GM19372 (cell line): ENCODE data around the gene NCMAP.
A peak's percentile ranks its signal among the peaks of the same experiment; 100 is the strongest.

ENCODE experiments used
- ATAC-seq: cut with Tn5 transposase; IDR thresholded peaks from one replicate; pipeline ENCODE4 v1.9.1; 2021; ENCODE audit warnings: mild to moderate bottlenecking, low read depth, moderate library complexity; ENCODE audit not compliant: unreplicated experiment

Gene NCMAP

GRCh38 chr1:24609949-24610517 is 54.1 kb downstream of the NCMAP start:
- ATAC-seq: no peak

- no peak for ATAC-seq
Measured at GRCh38 chr1:24619376-24619775, 63.5 kb downstream of the NCMAP start.

DNA sequence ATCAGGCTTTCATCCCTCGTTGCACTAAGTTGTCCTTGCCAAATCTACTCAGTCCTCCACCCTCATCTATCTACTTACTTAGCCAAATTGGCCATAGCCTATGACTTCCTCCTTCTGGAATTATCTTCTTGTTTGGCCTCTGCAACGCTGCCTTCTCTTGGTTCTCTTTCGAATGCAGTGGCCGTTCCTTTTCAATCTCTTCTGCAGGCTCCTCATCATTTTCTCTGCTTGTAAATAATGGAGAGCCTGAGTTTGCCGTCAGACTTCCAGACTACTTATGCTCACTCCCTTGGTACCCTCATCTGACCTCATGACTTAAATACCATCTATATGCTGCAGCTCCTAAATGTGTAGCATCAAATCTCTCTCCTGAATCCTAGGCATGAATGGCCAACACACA is 64.8 kb downstream of the NCMAP start:
- no peak for ATAC-seq

DNA sequence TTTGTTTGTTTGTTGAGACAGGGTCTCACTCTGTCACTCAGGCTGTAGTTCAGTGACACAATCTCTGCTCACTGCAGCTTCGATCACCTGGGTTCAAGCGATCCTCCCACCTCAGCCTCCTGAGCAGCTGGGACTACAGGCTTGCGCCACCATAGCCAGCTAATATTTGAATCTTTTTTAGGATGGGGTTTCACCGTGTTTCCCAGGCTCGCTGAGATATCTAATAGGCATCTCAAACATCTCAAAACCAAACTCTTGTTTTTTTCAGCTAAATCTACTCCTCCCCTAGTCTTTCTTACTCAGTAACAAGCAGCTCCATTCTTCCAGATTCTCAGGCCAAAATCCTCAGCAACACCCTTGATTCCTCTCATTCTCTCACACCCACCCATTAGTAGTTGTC is 65.2 kb downstream of the NCMAP start:
- ATAC-seq: no peak

- ATAC-seq: no peak
Measured at GRCh38 chr1:24622218-24622617, 66.3 kb downstream of the NCMAP start.

- no peak for ATAC-seq
Measured at GRCh38 chr1:24632832-24633175, 76.9 kb downstream of the NCMAP start.

GRCh38 chr1:24635195-24635843 is 79.4 kb downstream of the NCMAP start:
- ATAC-seq: no peak

DNA sequence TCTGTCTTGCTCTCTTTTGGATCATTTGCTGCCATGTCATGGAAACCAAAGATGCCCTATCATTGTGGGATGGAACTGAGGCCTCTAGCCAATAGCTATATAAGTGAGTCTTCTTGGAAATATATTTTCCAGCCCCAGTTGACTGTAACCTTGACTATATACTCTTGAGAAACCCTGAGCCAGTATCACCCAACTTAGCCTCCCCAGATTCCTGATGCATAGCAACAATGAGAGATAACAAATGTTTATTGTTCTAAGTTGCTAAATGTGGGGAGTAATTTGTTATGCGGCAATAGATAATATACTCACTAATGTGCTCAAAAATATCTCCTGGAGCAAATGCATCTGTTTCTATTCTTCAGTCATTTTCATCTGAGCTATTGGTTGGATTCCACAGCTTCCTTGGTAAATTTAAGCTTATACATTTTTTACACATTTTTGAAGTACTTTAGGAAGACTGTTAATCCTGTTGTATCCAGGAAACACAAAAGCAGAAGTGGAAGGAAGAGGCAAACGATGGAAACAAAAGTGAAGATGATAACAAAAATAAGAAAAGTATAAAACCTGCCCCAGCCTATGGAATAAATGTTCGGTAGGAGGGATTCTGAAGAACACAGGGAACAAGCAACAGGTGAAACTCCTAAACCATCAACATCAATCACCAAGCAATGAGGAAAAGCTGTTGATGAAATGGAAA is 80.9 kb downstream of the NCMAP start:
- ATAC-seq: no peak

DNA sequence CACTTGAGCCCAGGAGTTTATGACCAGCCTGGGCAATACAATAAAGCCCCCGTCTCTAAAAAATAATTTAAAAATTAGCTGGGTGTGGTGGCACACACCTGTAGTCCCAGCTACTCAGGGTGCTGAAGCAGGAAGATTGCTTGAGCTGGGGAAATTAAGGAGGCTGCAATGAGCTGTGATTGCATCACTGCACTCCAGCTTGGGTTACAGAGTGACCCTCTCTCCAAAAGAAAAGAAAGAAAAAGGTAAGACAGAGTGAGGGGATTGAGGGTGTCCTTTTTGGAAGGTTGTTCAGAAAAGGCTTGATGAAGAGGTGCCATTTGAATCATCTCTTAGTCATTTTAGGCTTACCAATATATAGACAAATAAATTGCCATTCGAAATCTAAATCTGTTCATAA is 83.2 kb downstream of the NCMAP start:
- ATAC-seq: no peak

- ATAC-seq: no peak
Measured at GRCh38 chr1:24639881-24640280, 84.0 kb downstream of the NCMAP start.

DNA sequence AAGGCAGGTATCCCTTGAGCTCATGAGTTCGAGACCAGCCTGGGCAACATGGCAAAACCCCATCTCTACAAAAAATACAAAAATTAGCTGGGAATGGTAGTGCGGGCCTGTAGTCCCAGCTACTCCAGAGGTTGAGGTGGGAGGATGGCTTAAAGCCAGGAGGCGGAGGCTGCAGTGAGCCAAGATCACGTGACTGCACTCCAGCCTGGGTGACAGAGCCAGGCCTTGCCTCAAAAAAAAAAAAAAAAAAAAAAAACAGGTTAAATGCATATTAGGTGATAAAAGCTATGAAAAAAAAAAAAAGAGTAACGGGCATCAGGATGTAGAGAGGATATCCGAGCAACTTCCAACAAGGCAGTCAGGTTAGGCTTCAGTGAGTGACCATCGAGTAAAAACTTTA is 84.4 kb downstream of the NCMAP start:
- no peak for ATAC-seq

DNA sequence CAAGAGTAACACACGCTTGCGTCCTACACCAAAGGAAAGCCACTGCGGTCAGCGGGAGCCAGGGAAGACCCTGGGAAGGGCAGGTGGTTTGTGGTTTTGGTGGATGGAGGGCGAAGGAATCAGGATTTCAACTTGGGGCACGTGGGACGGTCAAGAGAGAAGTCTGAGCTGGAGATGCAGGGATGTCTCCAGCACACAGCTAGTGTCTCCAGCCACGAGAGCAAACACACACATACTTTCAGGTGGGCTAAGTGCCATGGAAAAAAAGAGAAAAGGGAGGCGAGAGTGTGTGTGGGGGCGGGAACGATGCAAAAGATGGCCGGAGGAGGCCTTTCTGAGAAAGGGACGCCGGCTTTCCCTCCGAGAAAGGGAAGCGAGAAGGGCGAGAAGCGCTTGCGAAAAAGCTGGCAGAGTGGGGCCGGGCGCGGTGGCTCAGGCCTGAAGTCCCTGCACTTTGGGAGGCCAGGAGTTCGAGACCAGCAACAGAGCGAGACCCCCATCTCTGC is 85.8 kb downstream of the NCMAP start:
- ATAC-seq: no peak

GRCh38 chr1:24642481-24643362 is 86.8 kb downstream of the NCMAP start, which contains the start of gene SRRM1:
Gene SRRM1, plus strand, starts transcription at chr1:24643302. Its CDS starts 25 bp downstream, at chr1:24643327.
- ATAC-seq: peak; percentile 89

DNA sequence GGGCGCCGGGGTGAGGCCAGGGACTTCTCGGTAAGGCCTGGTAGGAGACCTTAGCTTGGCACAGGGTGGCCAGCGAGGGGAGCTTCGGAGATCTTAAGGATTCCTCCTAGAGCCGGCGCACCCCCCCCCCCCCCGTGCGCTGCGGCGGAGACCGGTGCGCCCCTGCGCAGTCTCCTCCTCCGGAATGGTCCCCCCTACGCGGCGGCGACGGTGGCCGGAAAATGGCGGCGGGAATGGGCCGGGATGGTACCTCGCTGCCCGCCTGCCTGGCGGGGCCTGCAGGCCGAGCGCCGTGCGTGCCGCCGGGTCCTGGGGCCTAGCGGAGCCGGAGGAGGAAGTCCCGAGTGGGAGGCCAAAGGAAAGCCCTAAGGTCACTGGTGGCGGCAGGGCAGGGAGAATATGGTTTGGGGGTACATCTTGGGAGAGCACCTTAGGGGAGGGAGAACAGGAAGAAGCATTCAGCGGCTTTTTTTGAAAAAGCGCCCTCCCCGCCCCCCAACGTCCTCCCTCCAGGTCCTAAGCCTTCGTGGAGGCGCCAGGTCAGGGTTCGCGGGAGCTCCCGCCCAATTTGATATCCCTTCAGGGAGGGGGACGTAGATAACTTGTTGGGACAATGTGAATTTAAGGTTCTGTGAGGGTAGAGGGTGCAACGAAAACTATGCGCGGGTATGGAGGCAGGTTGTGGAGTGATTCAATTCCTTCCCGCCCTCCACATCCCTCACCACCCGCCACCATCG is 87.6 kb downstream of the NCMAP start:
- ATAC-seq: peak; percentile 11

DNA sequence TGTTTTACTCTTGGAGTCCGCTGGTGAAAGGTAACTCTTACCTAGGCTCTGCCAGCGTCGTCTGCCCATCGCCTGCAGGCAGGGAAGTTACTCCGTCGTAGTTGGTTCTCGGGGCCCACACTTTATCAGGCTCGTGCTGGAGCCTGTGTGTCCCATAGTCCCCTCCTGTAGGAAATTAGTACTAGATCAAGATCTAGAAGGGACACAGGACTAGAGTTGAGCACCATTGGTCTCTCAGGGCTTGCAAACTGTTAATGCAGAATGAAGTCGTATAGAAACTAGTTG is 88.2 kb downstream of the NCMAP start:
- ATAC-seq: no peak

- no peak for ATAC-seq
Measured at GRCh38 chr1:24648919-24649318, 93.0 kb downstream of the NCMAP start.

DNA sequence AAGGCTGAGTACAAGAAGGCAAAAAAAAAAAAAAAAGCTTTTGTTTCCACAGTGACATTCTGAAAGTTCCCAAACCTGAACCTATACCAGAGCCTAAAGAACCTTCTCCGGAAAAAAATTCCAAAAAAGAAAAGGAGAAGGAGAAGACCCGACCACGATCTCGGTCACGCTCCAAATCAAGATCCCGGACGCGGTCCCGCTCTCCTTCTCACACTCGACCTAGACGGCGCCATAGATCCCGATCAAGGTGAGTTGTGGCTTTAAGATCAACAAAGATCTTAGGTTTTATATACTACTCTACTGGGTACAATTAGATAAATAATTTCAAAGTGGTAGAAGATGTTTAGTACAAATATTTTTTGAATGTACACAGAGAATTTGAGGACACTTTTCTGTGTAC is 96.5 kb downstream of the NCMAP start:
- no peak for ATAC-seq

DNA sequence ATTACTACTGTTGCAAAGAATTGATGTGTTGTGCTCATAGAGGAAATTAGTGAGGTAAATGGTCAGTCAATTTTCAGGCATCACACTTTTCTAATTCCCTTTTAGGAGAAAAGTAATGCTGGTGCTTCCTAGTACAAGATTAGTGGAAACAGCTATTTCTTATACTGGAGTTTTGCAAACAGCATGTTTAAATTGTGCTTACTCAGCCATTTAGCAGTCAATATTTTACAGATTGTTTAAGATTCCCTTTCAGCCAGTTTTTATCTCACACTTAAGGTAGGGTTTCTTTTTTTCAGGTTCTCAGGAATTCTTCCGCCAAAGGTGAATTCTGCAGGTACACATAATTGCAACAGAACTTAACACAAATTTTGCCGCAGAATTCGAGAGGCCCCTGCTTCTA is 98.1 kb downstream of the NCMAP start:
- ATAC-seq: no peak

- no peak for ATAC-seq
Measured at GRCh38 chr1:24656046-24656445, 100.2 kb downstream of the NCMAP start.

- no peak for ATAC-seq
Measured at GRCh38 chr1:24657781-24658180, 101.9 kb downstream of the NCMAP start.
